Measurements from ENCODE around the gene TCEANC2.

DNA sequence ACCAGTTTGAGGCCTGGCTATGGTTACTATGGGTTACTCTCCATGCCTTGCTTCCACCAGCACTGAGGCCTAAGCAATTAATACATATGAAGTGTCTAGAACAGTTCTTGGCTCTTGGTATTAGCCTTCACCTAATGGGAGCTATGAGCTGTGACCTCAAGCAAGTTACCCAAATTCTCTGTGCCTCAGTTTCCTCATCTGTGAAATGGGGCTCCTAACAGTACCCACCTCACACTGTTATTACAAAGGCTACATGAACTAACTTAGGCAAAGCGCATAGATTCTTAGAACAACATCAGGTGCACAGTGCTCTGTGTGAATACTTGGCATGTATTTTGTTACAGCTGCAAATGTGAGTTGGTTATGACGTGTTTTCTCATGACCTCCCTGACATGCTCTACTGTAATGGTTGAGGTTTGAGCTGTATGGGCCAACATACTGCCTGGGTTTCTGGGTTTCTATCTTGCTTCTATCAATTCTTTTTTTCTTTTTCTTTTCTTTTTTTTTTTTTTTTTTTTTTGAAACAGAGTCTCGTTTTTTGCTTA, 72.9 kb downstream of the TCEANC2 start:
- TF ChIP-seq CTCF (IDR thresholded peaks at IDR 0.05; ENCODE audit: low read depth, low read length, poor library complexity, severe bottlenecking) (no peak), EZH2phosphoT487 (IDR thresholded peaks at IDR 0.05; ENCODE audit: borderline replicate concordance, low read length) (no peak)

Measured in DOHH2 (cell line).